ENCODE results near the gene HACD3.
"Not testable (repeated sequence)": the region's sequence is repeated elsewhere in the genome, so short reads cannot be mapped to it uniquely, and the experiment has no call there.

HACD3 gene

GRCh38 chr15:65603559-65603958, 73.3 kb downstream of the HACD3 start:
- DNase-seq: no peak

- peak; percentile 63 for DNase-seq
Observed at GRCh38 chr15:65610871-65611718, 80.8 kb downstream of the HACD3 start, which contains the start of gene INTS14. Gene INTS14 (minus strand): TSS chr15:65611131. CDS start chr15:65607380, 3,751 bp downstream.

DNA sequence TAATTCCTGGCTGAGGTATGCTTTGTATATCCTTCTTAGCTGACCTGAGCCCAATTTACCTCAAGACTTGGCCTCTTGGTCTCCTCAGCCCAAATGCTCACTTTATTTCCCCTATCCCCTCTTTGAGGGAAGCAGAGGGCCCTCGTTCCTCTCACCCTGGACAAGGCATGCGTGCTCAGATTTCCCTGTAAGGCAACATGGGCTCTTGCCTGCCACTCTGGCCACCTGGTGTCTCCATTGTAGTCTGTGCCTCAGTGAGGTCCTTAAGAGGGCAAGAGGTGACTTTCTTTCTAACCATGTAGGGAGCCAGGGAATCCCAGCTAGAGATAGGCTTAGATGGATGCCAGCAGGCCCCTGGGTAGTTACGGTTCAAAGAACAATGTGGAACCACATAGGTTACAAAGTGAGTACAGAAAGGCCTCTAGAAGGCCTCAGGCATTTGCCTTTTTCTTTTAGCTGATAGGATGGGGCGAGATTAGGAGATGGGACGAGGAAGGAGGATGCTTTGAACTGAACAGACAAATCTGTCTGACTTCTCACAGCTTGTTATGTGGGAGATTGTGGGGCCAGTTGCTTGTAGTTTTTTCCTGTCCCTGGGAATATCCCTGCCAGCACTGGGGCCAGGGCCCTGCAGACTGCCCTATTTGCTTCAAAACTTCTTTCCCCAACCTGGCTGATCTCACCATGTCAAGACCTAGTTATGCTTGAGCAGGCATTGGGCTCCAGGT, 81.8 kb downstream of the HACD3 start:
- DNase-seq: no peak

- no peak for DNase-seq
Observed at GRCh38 chr15:65612616-65612946, 82.3 kb downstream of the HACD3 start.

DNA sequence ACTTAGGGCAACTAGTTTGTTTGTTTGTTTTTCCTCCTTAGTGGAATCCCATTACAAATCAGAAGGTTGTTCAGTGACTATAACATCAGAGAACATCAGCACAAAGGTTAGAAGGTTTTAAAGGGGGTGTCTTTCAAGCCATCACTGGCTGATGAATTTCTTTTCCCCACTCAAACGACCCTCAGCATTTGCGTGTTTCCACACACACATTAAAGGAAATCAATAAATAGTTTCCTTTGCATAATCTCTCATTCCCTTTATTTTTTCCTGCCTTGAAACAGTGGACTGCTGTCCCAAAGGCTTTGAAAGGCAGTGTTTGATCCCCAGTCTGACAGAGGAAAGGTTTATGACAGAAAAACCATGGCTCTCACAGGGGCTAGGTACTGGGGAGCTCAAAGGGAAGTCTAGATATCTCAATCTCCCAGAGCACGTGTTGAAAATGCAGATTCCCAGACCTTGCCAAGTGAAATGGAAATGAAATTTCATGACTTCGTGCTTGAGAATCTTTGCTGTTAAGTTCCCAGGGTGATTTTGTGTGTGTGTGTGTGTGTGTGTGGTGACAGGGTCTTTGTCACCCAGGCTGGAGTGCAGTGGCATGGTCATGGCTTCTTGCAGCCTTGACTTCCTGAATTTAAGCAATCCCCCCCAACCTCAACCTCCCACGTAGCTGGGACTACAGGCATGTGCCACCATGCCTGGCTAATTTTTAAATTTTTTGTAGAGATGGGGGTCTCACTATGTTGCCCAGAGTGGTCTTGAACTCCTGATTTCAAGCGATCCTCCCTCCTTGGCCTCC, 82.9 kb downstream of the HACD3 start:
- no peak for DNase-seq

DNA sequence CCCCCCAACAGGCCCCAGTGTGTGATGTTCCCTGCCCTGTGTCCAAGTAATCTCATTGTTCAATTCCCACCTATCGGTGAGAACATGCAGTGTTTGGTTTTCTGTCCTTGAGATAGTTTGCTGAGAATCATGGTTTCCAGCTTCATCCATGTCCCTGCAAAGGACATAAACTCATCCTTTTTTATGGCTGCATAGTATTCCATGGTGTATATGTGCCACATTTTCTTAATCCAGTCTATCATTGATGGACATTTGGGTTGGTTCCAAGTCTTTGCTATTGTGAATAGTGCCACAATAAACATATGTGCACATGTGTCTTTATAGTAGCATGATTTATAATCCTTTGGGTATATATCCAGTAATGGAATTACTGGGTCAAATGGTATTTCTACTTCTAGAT, 85.6 kb downstream of the HACD3 start:
- not testable (repeated sequence) for DNase-seq

DNA sequence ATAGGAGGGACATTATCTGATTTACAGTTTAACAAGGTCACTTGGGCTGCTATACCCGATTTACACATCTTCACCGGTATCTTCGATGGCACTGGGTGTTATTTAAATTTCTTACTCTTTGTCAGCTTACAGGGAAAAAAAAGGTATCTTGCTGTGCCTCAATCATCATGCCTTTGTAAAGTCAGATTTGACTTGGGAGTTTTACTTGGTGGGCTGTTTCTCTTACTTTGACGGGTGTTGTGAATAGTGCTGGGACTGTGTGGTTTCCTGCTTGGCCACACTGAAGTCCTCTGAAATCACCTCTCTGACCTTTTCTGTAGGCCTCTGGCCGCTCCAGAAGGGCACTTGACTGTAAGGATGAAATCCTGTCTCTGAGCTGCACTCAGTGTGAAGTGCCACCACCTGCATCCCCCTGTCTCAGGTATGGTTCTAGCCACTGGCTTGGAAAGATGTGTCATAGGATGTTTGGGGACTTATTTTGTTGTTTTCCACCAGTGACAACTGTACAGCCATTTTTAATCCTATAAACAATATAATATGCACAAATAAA, 88.4 kb downstream of the HACD3 start:
- no peak for DNase-seq

DNA sequence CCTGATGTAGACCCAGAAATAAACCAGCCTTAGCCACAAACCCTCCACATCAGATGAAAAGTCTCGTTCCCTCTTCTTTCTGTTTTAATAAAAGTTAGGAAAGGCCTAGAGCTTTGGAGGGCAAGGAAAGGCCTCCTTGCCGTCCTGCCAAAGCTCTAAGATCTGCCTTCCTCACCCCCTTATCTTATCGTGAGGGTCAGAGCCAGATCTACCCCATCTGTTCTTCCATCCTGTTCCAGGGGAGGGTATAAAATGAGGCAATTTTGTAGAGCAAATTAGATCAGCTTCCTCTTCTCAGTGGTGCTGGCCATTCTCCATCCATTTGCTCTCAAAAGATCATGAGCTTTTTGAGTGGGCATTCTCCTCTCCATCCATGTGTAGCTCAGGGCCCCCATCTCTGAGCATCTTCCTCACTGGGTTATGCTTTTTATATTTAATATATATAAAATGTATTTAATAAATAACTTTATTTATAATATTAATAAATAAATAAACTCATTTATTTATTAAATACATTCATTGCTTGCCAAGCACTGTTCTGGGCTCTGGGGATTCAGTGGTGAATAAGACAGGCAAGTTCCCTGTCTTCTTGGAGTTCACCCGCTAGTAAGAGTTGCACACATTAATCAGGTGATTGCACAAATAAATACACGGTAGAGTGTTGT, 89.5 kb downstream of the HACD3 start:
- DNase-seq: no peak

DNA sequence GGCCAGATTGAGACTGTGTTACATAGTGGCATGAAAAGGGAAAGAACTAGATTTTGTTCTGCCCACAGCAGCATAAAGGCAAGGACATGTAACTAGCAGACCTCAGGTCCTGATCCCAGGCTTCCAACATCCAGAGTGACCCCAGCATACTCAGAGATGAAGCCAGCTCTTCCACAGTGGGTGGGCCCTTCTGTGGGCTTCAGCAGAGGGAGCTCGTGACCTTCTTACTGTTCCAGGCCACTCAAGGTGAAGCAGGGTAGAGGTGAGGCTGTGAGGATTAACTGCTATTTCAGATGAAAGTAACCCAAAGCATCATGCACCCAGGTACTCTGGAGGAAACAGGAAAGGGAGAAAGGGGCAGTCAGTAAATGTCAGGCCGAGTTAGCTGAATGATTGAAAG, 90.6 kb downstream of the HACD3 start:
- no peak for DNase-seq

GRCh38 chr15:65621638-65622037, 91.4 kb downstream of the HACD3 start, which contains the start of gene SLC24A1:
Gene SLC24A1 (plus strand): TSS chr15:65621938. CDS start chr15:65624081, 2,143 bp downstream.
- no peak for DNase-seq

DNA sequence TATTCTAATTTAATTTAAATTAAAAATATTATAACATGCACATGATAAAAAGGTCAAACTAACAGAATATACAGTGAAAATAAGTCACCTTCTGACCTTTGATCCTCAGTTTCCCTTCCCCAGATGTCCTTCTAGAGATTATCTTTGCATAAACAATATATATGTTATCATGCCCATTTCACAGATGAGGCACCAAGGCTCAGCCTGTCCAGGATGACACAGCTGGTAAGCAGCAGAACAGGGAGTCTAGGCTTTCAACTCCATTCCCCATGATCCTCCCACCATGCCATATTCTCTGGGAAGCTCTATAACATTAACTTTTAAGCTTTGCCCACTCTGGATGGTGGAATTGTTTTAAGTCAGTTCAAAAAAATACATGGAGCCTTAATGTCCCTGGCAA, 92.8 kb downstream of the HACD3 start:
- no peak for DNase-seq

DNA sequence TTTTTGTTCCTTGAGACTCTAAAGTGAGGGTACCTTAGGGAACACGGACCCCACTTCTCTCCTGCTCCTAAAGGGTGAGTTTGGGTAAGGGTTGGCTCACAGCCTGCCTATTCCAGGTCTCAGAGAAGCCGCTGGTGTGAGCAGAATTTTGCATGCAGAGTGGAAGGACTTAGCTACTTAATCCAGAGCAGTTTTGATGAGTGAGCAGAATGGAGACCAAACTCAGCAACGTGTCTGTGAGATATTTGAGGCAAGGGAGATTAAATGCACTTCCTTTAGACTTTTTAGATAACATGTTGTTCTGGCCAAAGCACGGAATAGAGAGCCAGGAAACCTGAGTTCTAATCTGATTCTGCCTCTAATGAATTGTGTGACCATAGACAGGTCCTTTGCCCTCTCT, 96.6 kb downstream of the HACD3 start:
- no peak for DNase-seq

Measured in DMS153 (cell line).